K562 (cell line): ENCODE measurements around the gene NDST3. TPM values are rescaled to one million over a fixed set of nuclear protein-coding genes. Genes with fewer than 3 reads are reported as not detected.

ENCODE experiments used
- ATAC-seq: fragments of 200-7000 bp; cut with Tn5 transposase; 3 replicates; pipeline ENCODE4 v1.9.1; 2020; ENCODE audit warnings: moderate library complexity
- BruUV-seq: library from RNA; stranded (reverse); fragments of 400-500 nt; replicated peaks from 2 replicates; lab custom pipeline; 2021; lab: Mats Ljungman, UMichigan
- CTCF ChIA-PET: fragments of 300-600 bp; formaldehyde crosslinking; extraction: SDS; loops from one replicate; lab custom pipeline; 2021; ENCODE audit warnings: low intra/inter-chr PET ratio; lab: Yijun Ruan, JAX
- POLR2A ChIA-PET: fragments of 300-600, 350-650 bp; sonication (Branson Sonifier 250); formaldehyde crosslinking; extraction: SDS; loops from one replicate; lab custom pipeline; 2021; ENCODE audit warnings: antibody characterized with exemption, inconsistent platforms; lab: Yijun Ruan, JAX
- DNase-seq, 4 experiments: peaks; one replicate each; pipeline versions ENCODE4 v3.0.0 to v3.0.0-alpha.2; 2011 to 2018; ENCODE audit warnings: low spot score in 3 of 4, mixed read lengths in 3 of 4; ENCODE audit errors: extremely low read depth in 1 of 4
- FAIRE-seq: peaks from 2 replicates; lab custom pipeline; 2011; peaks lifted over from hg19 to GRCh38; lab: Jason Lieb, UNC
- H2AFZ ChIP-seq: 2 replicates; pipeline ENCODE4 v1.6.0; 2011; ENCODE audit warnings: low read depth, low read length, control low read depth, inconsistent platforms
- H3K27ac ChIP-seq: fragments of 200-600 bp; 3 replicates; pipeline ENCODE4 v1.8.0; 2011; ENCODE audit warnings: low read depth, mild to moderate bottlenecking, control low read depth, inconsistent platforms, low read length, moderate library complexity, mixed read lengths; ENCODE audit errors: extremely low read depth
- H3K27me3 ChIP-seq, 2 experiments: fragments of 300-600 bp in 1 of 2; 2 replicates in 1 of 2; 3 replicates in 1 of 2; pipeline versions ENCODE4 v1.6.0 to v1.8.0; 2011; ENCODE audit warnings: inconsistent platforms in 2 of 2, low read length in 2 of 2, mild to moderate bottlenecking in 1 of 2, mixed read lengths in 1 of 2, moderate library complexity in 1 of 2; ENCODE audit not compliant: control insufficient read depth in 2 of 2, insufficient read depth in 2 of 2
- H3K36me3 ChIP-seq: fragments of 300-600 bp; 3 replicates; pipeline ENCODE4 v1.8.0; 2011; ENCODE audit warnings: mild to moderate bottlenecking, low read length, inconsistent platforms; ENCODE audit not compliant: control insufficient read depth, insufficient read depth
- H3K4me1 ChIP-seq, 2 experiments: fragments of 200-600 bp in 1 of 2; replicated peaks in 1 of 2; 2 replicates in 1 of 2; 3 replicates in 1 of 2; pipeline versions ENCODE4 v1.5.1 to v1.8.0; 2011; ENCODE audit warnings: inconsistent platforms in 2 of 2, low read length in 2 of 2, mild to moderate bottlenecking in 1 of 2, mixed read lengths in 1 of 2, moderate library complexity in 1 of 2; ENCODE audit not compliant: control insufficient read depth in 2 of 2, insufficient read depth in 2 of 2
- H3K4me2 ChIP-seq: 2 replicates; pipeline ENCODE4 v1.6.1; 2011; ENCODE audit warnings: low read length, control low read depth, inconsistent platforms, mixed read lengths; ENCODE audit not compliant: insufficient read depth
- H3K4me3 ChIP-seq: fragments of 200-600 bp; sonication (generic), shearing (Covaris generic); 2 replicates; pipeline ENCODE4 v1.5.1; 2016; ENCODE audit warnings: control low read depth, inconsistent platforms
- H3K79me2 ChIP-seq: fragments of 200-600 bp; 3 replicates; pipeline ENCODE4 v1.8.0; 2011; ENCODE audit warnings: low read length, inconsistent platforms; ENCODE audit not compliant: control insufficient read depth, insufficient read depth
- H3K9ac ChIP-seq, 2 experiments: 2 replicates each; pipeline versions ENCODE4 v1.6.0 to v1.6.1; 2011; ENCODE audit warnings: low read depth in 2 of 2, low read length in 2 of 2, control low read depth in 1 of 2, inconsistent platforms in 1 of 2, mild to moderate bottlenecking in 1 of 2, mixed read lengths in 1 of 2; ENCODE audit not compliant: insufficient read depth in 1 of 2
- H3K9me1 ChIP-seq: one replicate; pipeline ENCODE4 v1.6.0; 2011; ENCODE audit warnings: inconsistent platforms, mild to moderate bottlenecking, low read length, moderate library complexity; ENCODE audit not compliant: control insufficient read depth, insufficient read depth
- H3K9me3 ChIP-seq: replicated peaks from 2 replicates; pipeline ENCODE4 v1.5.1; 2011; ENCODE audit warnings: low read depth, low read length, inconsistent platforms; ENCODE audit not compliant: control insufficient read depth, insufficient read depth
- H4K20me1 ChIP-seq: replicated peaks from 2 replicates; pipeline ENCODE4 v1.6.1; 2011; ENCODE audit warnings: low read length, inconsistent platforms, mixed read lengths; ENCODE audit not compliant: control insufficient read depth, insufficient read depth
- ARID2 ChIP-seq: fragments of 450-650 bp; IDR thresholded peaks from 2 replicates; pipeline ENCODE4 v1.6.1; 2017; ENCODE audit warnings: antibody characterized with exemption, mild to moderate bottlenecking
- FIP1L1 ChIP-seq: fragments of 200-400 bp; formaldehyde crosslinking; IDR thresholded peaks from 2 replicates; pipeline ENCODE4 v1.6.1; 2018; ENCODE audit warnings: mild to moderate bottlenecking, low read depth, low read length; ENCODE audit not compliant: poor library complexity, severe bottlenecking
- FOXJ3 ChIP-seq: sonication (generic); formaldehyde crosslinking; IDR thresholded peaks from 2 replicates; pipeline ENCODE4 v1.4.0; 2020; ENCODE audit warnings: mild to moderate bottlenecking, missing genetic modification reagents
- HMGN3 ChIP-seq: IDR thresholded peaks from 2 replicates; pipeline ENCODE4 v1.6.1; 2011; ENCODE audit warnings: borderline replicate concordance, low read depth, mild to moderate bottlenecking, mixed read lengths, low read length; ENCODE audit not compliant: insufficient read length; ENCODE audit errors: extremely low read depth
- SP1 ChIP-seq: sonication (generic); formaldehyde crosslinking; IDR thresholded peaks from 2 replicates; pipeline ENCODE4 v1.8.1; 2022; ENCODE audit warnings: mild to moderate bottlenecking, missing genetic modification reagents
- ZFP1 ChIP-seq: fragments of 450-650 bp; formaldehyde crosslinking; IDR thresholded peaks from 2 replicates; pipeline ENCODE4 v1.4.0; 2020; ENCODE audit warnings: mild to moderate bottlenecking, mixed read lengths
- WGBS: fragments of 100-300 bp; shearing (Covaris generic); methylation state at CpG from one replicate; pipeline ENCODE4 v1.1.6; 2016; ENCODE audit warnings: low coverage, mixed read lengths; ENCODE audit not compliant: insufficient coverage; ENCODE audit errors: missing lambda C conversion rate; 5-methylcytosine and 5-hydroxymethylcytosine counted together
- in situ Hi-C: fragments of 300-500 bp; cut with MboI; formaldehyde crosslinking; loops from 4 replicates; pipeline ENCODE4 v1.15.0; 2018; ENCODE audit warnings: inconsistent platforms, mixed read lengths
- intact Hi-C: fragments of 100-400 bp; cut with micrococcal nuclease; formaldehyde crosslinking; loops from 2 replicates; pipeline ENCODE4 v1.14.2; 2022
- polyA plus RNA-seq, 8 experiments: library from polyadenylated mRNA; depleted of rRNA in 4 of 8; stranded (reverse) in 5 of 8; unstranded in 3 of 8; fragments of >200 nt; fragmentation: Nextera tagmentation in 2 of 8; fragmentation: Illumina TruSeq in 1 of 8; extraction: Ambion mirVana in 2 of 8; extraction: Trizol in 1 of 8; gene quantifications; 2 replicates each; pipeline versions ENCODE4 v1.2.1 to v1.2.3, GENCODE V29; 2011 to 2014; ENCODE audit warnings: inconsistent platforms in 1 of 8, missing spikeins in 1 of 8
- total RNA-seq, 7 experiments: library from RNA; depleted of rRNA in 6 of 7; stranded (reverse); fragments of >200 nt in 6 of 7; fragmentation: Illumina TruSeq in 2 of 7; extraction: Trizol in 2 of 7; gene quantifications; 2 replicates each; pipeline versions ENCODE4 v1.2.1 to v1.2.3, GENCODE V29; 2011 to 2021; ENCODE audit warnings: low replicate concordance in 1 of 7
- TF ChIP-seq, protein P1 (sequence below), 2 experiments: fragments of 450-650 bp in 1 of 2; sonication (generic) in 1 of 2; formaldehyde crosslinking; conservative IDR thresholded peaks; 2 replicates each; pipeline versions ENCODE4 v1.4.0 to v1.8.1; 2020 to 2022; ENCODE audit warnings: mild to moderate bottlenecking in 1 of 2, missing genetic modification reagents in 1 of 2

Gene NDST3
- total and polyA plus RNA-seq, 9 of the 15 experiments (the other 6 are each of a cell fraction or from before 2014, with no cell fraction given): not detected

DNA sequence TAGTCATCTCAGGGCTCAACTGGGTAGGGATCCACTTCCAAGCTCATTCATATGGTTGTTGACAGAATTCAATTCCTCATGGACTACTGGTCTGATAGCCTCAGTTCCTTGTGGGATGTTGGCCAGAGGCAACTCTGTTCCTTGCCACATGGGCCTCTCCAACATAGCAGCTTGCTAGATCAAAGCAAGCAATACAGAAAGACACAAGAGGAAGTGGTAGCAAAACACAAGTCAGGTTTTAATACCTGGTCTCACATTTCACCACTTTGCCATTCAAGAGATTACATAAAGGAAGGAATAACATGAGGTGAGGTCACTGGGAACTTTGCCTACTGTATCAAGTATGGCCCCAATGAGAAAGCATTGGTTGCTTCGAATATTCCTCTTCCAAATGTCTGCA lies 239.4 kb downstream of the NDST3 start:
- Histone ChIP-seq H3K9me1 (no peaks in the 10 kb centered on the region), H4K20me1 (no peaks in the 10 kb centered on the region), H3K9ac (no peak overlapping the region), H3K4me3 (no peak overlapping the region), H3K27me3 (no peaks in the 10 kb centered on the region)
- 5% methylated on average over 1 of the region's 1 CpG for WGBS
- FAIRE-seq: no peak
- POLR2A ChIA-PET: no interaction called here
- no peak for TF ChIP-seq HMGN3
- no peak for TF ChIP-seq FIP1L1
- TF ChIP-seq, protein P1, sequence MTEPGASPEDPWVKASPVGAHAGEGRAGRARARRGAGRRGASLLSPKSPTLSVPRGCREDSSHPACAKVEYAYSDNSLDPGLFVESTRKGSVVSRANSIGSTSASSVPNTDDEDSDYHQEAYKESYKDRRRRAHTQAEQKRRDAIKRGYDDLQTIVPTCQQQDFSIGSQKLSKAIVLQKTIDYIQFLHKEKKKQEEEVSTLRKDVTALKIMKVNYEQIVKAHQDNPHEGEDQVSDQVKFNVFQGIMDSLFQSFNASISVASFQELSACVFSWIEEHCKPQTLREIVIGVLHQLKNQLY (CRISPR knock-in tag; conservative IDR thresholded peaks at IDR 0.05): no peak
- no peak for TF ChIP-seq ZFP1 (CRISPR knock-in tag)
- no peak for TF ChIP-seq FOXJ3 (CRISPR knock-in tag)
- no peak for TF ChIP-seq ARID2
- TF ChIP-seq SP1: no peak
- TF ChIP-seq, all 486 proteins: peak for 0
- Histone ChIP-seq H3K27ac (no peak overlapping the region), H3K79me2 (peaks cover 9% of the 10 kb centered on the region), H3K9me3 (no peaks in the 10 kb centered on the region), H2AFZ (no peak overlapping the region), H3K4me2 (no peak overlapping the region), H3K4me1 (peaks cover 0 to 4% of the 10 kb centered on the region in 2 experiments; a peak in 1 of 5 replicates), H3K36me3 (peaks cover under 1% of the 10 kb centered on the region; the same call in 1 of the 3 replicates)
- intact Hi-C loops: loop anchor here (10.0 kb wide), 2 partner anchors 199 to 1919 kb away; no protein-coding TSS in a partner anchor
- BruUV-seq: no TSS peak
- DNase-seq: no peak
- in situ Hi-C loops: no loop called here
- no peak for ATAC-seq
- CTCF ChIA-PET: no interaction called here
